GM19193 (cell line): ENCODE measurements around the gene LHPP.

Source experiments
- POLR2A ChIP-seq: IDR thresholded peaks from 4 replicates; pipeline ENCODE4 v1.6.1; 2011; ENCODE audit not compliant: insufficient read depth, insufficient read length; ENCODE audit errors: extremely low read depth

Gene LHPP

GRCh38 chr10:124566222-124566888 is 104.7 kb downstream of the LHPP start:
- TF ChIP-seq POLR2A: no peak

- TF ChIP-seq POLR2A: no peak
Observed at GRCh38 chr10:124566981-124567835, 105.6 kb downstream of the LHPP start.

- TF ChIP-seq POLR2A: no peak
Observed at GRCh38 chr10:124568339-124568738, 106.7 kb downstream of the LHPP start.

GRCh38 chr10:124568848-124569622 is 107.4 kb downstream of the LHPP start:
- TF ChIP-seq POLR2A: no peak

GRCh38 chr10:124569623-124570470 is 108.2 kb downstream of the LHPP start:
- TF ChIP-seq POLR2A: no peak

- no peak for TF ChIP-seq POLR2A
Observed at GRCh38 chr10:124570646-124571045, 109.0 kb downstream of the LHPP start.

GRCh38 chr10:124572751-124573150 is 111.1 kb downstream of the LHPP start:
- TF ChIP-seq POLR2A: no peak

GRCh38 chr10:124573726-124574455 is 112.3 kb downstream of the LHPP start:
- no peak for TF ChIP-seq POLR2A

GRCh38 chr10:124574456-124575070 is 112.9 kb downstream of the LHPP start:
- TF ChIP-seq POLR2A: no peak

- TF ChIP-seq POLR2A: no peak
Observed at GRCh38 chr10:124575107-124576035, 113.7 kb downstream of the LHPP start.

- TF ChIP-seq POLR2A: no peak
Observed at GRCh38 chr10:124576526-124577420, 115.2 kb downstream of the LHPP start.

- TF ChIP-seq POLR2A: no peak
Observed at GRCh38 chr10:124577651-124578050, 116.0 kb downstream of the LHPP start.
